Mesenteric fat pad (tissue), 1 donor: ENCODE measurements around the gene MSL1. TPM values are rescaled to one million over a fixed set of nuclear protein-coding genes. Genes with fewer than 3 reads are reported as not detected.
A peak's percentile ranks its signal among the peaks of the same experiment; 100 is the strongest.

Source experiments
- DNase-seq: peaks from one replicate; pipeline ENCODE4 v3.0.0-alpha.2; 2020; ENCODE audit warnings: low spot score
- total RNA-seq: library from RNA; stranded (reverse); fragmentation: NEBNext Ultra II Directional; extraction: Animal tissue kit (Norgen Biotek cat#: 25700); gene quantifications from one replicate; pipeline ENCODE4 v1.2.1, GENCODE V29; 2021
- donor health status: DM: yes; HTN: yes; CAD: no.

The MSL1 gene
- total RNA-seq, 1 donor from 2014 or later, result 77.0 TPM

GRCh38 chr17:40091691-40092397, 29.9 kb upstream of the MSL1 start:
- DNase-seq, result no peak

GRCh38 chr17:40092581-40092980, 29.2 kb upstream of the MSL1 start:
- no peak for DNase-seq

- DNase-seq, result no peak
These were observed 28.7 kb upstream of the MSL1 start for GRCh38 chr17:40093005-40093579.

GRCh38 chr17:40093580-40094201, 28.1 kb upstream of the MSL1 start:
- DNase-seq, result no peak

GRCh38 chr17:40094874-40095273, 26.9 kb upstream of the MSL1 start:
- DNase-seq, result no peak

- DNase-seq, result no peak
These were observed 26.3 kb upstream of the MSL1 start for GRCh38 chr17:40095351-40095943.

- DNase-seq, result no peak
These were observed 25.6 kb upstream of the MSL1 start for GRCh38 chr17:40095944-40096791.

- DNase-seq, result no peak
These were observed 24.7 kb upstream of the MSL1 start for GRCh38 chr17:40097087-40097486.

GRCh38 chr17:40097931-40098845, 23.6 kb upstream of the MSL1 start:
- no peak for DNase-seq

GRCh38 chr17:40098846-40099618, 22.7 kb upstream of the MSL1 start:
- DNase-seq, result peak; percentile 99

GRCh38 chr17:40099619-40100418, 22.0 kb upstream of the MSL1 start:
- DNase-seq, result no peak

GRCh38 chr17:40100419-40100668, 21.4 kb upstream of the MSL1 start, which contains the start of gene NR1D1:
TSS of gene NR1D1 (minus strand) at chr17:40100589. CDS start at chr17:40100094, 495 bp downstream.
- DNase-seq, result no peak

- DNase-seq, result peak; percentile 100
These were observed 21.0 kb upstream of the MSL1 start for GRCh38 chr17:40100669-40101366.

- no peak for DNase-seq
These were observed 20.2 kb upstream of the MSL1 start for GRCh38 chr17:40101367-40102210.

GRCh38 chr17:40103071-40103661, 18.6 kb upstream of the MSL1 start:
- no peak for DNase-seq

GRCh38 chr17:40103688-40104087, 18.1 kb upstream of the MSL1 start:
- DNase-seq, result no peak
